UCSD-AML1 (cell line): Measurements from ENCODE around the gene LSS.
"Not testable (repeated sequence)": the region's sequence is repeated elsewhere in the genome, so short reads cannot be mapped to it uniquely, and the experiment has no call there.

Experiments
- DNase-seq: peaks from one replicate; lab custom pipeline; 2025; ENCODE audit not compliant: unreplicated experiment; lab: John Stamatoyannopoulos, UW

Gene LSS

DNA sequence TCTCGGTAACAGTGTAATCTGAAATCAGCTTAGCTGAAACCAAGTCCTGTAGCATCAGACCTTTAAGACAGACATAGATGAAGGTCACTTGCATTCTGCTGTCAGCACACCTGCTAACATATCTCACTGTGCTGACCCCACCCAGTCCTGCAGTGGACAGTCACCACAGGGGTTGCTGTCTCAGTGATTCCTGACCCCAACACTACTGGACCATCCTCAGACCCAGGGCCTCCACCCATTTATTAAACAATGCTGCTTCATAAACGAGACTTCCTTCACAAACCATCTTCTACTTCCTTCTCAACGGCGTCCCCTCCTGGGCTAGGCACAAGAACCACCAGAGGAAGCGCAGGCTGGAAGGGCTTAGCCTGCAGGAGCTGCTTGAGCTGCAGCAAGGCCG is 17.8 kb upstream of the LSS start:
- no peak for DNase-seq

DNA sequence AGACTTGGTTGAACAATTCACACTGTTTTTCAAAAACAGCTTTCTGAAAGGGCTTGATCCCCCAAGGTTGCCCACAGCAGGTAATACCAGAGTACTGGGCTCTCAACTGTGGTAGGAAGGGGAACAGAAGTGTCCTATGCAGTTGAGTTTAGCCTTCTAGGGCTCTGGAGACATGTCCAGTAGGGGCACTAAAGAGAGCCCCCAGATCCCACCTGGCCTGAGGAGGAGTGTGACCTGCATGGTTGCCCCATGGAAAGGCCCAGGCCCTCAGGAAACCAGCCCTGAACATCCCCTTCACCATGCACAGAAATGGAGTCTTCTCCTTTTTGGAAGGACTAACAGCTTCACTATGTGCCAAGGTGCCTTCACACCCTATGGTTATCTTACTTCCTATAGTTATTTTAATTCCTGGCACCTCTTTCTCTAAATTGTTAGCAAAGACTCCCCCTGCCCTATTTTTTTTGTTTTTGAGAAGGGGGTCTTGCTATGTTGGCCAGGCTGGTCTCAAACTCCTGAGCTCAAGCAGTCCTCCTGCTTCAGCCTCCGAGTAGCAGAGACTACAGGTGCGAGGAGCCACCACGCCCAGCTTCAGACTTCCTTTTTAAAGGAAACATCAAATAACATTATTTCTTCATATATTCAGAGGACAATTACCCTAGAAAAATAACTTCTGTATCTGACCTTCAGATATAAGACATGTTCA is 16.8 kb upstream of the LSS start:
- no peak for DNase-seq

DNA sequence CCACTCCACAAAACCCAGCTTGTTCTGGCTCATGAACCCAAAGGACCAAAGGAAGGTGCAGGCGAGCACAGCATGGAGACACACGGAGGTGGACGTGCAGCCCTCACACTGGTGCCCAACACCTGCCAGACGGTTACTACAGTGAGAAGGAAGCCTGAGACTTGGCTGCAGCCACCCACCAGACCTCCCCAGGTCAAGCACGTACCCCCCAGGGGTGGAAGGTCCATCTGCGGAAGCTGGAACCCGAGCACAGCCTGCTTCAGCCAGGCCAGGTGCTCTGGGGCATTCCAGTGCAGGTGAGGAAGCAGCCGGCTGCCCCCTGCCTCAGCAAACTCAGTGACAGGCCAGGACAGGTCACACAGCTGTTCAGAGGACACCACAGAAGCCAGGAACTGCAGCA is 16.0 kb upstream of the LSS start:
- DNase-seq = no peak

DNA sequence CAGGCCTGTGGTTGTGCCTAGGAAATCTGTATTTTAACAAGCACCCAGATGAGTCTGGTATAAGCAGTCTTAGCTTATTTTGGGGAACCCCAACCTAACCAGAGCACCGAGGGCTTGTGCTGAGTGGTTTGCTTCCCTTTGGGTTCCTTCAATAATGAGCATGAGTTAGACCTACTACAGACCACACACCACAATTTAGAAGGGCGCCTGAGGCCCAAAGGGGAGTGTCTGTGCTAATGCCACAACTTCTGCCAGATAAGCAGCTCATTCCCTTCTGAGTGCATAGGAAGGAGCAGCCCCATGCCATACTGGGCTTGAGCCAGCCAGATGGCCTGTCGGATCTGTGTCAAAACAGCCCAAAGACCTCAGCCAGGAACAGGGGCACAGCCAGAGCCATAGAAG is 15.4 kb upstream of the LSS start:
- no peak for DNase-seq

DNA sequence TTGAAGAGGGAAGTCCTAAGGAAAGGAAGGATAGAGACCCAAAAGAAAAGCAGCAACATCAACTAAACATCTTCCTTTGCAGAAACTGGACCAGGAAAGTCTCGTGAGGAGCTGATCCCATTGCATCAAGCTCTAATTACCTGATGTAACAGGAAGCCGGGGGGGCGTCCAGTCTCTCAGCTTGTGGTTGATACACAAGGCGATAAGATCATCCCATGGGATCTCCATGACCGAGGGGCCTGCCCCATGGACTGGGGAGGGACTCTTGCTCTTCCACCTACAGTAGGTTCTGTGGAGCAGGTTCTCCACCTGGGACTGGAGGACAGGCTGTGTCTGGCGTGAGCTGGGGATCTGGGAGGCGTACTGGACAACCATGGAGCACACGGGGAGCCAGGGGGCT is 14.8 kb upstream of the LSS start:
- DNase-seq = no peak

DNA sequence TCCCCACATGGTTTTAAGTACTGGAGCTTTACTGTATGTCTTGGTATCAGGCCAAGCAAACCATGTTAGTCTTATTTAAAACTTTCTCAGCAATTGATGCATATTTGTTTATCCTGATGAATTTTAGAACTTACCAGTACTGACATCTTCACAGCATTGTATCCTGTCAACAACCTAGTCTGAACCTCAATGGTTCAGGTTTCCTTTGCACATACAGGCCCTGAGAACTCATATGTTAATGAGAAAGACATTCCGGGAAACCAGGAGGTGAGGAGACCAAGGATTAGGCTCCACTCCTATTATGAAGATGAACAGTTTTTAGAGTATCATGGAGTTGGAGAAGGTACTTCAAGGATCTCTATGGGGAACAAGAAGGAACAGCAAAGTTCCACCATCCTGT is 13.0 kb upstream of the LSS start:
- not testable (repeated sequence) for DNase-seq

DNA sequence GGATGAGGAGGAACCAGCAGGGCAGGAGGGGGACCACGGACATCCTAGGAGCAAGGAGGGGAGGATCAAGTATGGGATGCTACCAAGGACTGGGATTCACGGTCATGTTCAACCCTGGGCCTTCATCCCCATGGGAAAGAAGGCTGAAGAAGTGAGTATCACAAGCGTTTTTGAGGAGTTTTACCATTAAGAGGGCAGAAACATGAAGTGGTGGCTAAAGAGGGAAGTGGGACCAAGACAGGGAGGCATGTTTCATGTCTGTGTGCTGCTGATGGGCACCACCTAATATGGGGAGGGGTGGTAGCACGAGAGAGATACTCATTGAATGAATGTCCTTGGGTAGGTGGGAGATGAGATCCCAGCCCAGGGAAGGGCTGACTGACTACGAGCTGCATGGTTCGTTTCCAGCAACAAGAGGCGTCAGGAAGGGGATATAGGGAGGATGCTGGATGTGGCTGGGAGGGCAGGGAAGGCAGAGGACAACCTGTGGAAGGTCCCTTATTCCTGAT is 11.3 kb upstream of the LSS start:
- DNase-seq = no peak

DNA sequence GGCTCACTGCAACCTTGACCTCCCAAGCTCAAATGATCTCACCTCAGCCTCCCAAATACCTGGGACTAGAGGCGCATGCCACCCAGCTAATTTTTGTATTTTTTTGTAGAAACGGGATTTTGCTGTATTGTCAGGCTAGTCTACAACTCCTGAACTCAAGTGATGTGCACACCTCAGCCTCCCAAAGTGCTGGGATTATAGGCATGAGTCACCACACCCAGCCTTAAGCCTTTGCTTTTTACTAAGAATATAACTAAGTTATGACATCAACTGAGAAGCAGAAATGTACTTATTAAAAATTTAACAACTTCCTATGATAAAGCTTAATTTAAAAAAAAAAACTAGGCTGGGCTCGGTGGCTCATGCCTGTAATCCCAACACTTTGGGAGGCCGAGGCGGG is 8.9 kb upstream of the LSS start:
- no peak for DNase-seq

DNA sequence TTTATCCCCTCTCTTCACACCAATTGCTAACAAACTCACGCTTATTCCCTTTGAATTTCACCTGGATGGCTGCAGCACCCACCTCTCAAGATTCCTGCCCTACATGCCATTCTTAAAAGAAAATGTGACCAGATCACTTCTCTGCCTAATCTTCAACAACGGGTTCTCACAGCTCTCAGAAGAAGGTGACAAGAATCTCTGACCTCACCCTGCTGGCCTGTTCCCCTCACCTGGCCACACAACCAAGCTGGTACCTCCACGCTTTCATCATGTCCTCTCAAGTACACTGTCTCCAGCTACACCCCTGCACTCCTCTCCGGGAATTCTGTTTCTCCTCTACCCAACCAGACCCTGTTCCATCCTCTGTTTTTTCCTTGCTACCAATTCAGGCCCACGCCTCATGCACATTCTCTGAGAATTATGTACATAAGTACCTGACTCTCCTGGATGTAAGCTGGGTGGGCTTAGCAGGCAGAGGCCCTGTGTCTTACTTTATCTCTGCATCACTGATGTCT is 5.9 kb upstream of the LSS start:
- no peak for DNase-seq

DNA sequence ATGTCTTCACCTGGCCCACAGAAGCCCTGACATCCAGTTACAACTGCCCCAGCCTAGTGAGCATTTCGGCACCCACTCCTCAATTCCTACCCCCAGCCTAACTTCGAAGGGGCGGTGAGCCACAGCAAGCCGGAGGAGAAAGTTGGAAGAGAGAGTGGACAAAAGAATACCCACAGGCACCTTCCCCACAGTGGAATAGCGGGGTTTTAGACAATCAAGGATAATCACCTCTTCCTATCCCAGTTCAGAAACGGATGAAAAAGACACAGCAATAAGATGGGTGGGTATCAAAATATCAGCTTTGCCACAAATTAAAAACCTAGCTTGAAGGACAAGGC is 1.3 kb upstream of the LSS start:
- DNase-seq = no peak

DNA sequence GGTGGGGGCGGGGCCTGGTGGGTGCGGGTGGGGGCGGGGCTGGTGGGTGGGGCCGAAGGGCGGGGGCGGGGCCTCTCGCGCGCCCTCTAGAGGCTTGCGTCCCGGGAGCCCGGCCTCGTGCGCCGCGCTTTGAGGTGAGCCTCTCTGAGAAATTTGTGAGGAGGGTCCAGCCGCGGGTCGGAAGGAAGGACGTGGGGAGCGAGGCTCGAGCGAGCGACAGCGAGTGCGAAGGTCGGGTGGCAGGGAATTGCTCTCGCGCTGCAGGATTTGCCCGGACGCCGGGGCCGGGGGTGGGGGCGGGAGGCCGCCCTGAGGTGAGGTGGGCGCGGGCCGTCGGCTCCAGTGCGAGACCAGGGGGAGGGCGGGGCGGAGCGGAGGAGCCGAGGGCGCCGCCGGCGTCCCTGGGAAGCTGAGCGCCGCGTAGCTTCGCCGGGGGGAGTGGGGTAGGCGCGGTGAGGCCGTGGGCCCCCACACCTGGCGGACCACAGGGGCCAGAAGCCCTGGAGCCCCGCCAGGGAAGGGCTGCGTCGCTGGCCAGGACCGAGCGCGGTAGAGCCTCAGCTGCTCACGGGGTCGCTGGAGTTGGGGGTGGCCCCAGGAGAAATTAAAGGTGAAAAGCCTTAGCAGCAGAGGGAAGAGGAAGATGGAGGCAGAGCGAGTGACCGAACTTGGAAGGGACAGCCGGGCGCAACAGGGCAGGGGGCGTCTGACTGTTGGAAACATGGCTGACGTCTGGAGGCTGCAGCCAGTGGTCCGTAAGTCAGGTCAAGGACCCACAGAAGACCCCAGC is 754 bp upstream of the LSS start:
- DNase-seq = no peak

DNA sequence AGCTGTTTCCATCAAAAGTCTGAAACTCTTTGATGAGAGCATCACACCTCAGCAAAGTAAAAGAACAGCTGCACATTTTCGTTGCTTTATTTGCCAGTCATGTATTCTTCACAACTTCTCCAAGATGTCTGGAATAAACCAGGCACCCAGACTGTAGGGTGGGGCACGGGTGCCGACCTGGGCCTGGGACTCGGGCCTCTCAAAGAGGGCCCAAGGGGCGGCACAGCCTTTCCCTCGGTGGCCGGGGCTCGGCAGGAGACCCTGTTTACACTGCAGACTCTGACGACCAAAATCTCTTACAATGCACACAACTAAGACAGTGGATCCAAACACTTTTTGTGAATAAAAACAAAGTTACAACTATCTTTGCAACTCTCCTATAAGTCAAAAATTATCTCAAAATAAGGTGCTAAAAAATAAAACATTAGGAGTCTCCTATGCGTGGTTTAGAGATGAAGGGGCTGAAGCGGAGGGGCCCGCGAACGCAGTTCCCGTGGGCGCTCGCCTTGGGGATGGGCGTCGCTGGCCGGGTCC is 696 bp downstream of the LSS start:
- DNase-seq = no peak

DNA sequence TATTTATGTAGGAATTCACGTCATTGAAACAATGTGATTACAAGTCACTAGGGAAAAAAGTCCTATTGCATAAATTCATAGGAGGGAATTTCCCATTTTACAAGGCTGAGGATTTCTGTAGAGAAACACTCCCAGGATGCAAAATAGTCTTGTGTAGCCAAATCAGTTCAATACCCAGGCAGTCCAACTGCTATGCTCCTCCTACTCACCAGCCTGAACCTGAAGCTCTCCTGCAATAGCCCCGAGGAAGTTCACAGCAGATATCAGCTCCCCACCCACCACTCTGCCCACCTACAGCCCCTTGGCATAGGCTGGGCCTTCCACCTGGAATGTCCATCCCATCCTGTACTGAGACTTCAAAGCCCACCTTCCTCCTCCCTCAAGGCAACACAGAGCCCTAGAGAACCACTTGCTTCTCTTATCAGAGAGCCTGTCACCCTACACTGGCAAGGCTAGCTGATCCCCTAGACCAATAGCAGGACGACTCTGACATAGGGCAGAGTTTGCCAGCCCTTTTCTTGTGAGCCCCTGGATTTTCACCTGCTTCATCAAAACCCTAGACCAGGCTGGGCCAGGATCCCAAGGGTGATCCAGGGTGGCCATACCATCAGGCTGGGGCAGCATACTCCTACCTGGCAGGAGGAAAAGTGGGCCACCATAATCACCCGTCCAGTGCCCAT is 1.5 kb downstream of the LSS start:
- DNase-seq = no peak

DNA sequence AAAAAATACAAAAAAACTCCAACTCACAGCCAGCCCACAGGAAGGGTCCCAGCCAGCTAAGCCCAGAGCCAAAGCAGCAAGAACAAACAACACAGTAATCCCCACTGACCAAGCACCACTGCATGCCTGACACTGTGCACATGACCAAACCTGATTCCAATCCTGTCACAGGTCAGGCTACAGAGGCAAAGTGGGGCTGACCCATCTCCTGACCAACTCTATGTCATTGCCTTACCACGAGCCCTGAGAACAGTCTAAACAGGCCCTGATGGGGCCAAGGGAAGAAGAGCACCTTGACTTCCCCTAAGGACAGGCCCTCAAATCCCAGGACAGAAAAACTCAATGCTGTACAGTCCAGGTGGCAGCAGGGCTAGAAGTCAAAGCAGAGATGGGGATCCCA is 2.4 kb downstream of the LSS start:
- DNase-seq = no peak

DNA sequence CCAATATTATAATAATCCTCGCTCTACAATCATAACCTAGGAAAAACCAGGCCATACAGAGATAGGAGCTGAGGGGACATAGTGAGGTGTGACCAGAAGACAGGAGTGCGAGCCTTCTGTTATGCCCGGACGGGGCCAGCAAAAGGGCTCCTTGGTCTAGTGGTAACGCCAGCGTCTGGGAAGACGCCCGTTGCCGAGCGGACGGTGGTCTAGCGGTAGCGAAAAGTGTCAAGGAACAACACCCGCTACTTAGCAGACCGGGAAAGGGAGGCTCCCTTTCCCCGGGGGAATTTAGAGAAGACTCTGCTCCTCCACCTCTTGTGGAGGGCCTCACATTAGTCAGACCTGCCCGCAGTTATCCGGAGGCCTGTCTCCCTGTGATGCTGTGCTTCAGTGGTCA is 4.9 kb downstream of the LSS start:
- DNase-seq = not testable (repeated sequence)

DNA sequence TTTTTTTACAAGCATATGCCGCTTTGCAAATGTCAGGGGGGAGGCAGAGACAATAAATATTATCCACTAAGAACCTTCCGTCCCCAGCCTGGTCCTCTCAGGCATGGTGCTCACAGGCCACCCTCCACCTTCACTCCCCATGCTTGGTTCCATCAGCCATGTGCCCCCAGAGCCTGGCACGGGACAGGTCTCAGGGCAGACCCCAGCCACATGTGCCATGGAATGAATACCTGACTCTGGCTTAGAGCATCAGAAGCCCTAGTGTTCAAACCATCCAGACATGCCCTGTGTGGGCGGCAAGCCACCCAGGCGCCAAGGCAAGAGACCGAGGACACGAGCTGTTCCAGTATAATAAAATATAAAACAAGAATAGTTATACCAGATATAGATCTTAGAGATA is 5.4 kb downstream of the LSS start:
- DNase-seq = no peak

DNA sequence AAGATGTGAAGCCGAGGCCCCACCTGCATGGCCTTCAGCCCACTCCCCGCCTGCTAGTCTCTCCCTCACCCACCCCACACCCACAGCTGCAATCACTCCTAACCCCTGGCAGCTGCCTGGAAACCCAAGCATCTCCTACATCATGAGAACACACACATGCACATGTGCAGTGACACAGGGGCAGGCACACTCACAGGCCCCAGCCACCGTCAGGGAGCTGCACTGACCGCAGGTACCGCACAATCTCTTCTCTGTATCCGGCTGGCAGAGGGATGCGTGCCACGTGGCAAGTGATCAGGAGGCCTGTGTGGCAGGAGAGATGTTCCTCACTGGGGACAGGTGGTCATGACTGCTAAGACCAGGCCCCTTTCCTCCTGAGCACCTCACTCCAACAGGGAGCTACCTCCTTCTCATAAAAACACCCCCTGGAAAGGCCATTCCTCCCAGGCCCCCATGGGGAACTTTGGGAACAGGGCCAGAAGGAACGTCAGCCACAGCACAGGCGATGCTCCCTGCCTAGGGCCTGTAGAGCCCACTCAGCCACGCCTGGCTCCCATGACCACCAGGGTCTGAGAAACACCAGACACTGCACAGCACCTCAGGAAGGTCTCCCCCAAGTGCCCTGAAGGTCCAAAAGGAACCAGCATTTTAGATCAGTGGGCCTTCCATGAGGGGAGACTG is 6.0 kb downstream of the LSS start:
- no peak for DNase-seq

DNA sequence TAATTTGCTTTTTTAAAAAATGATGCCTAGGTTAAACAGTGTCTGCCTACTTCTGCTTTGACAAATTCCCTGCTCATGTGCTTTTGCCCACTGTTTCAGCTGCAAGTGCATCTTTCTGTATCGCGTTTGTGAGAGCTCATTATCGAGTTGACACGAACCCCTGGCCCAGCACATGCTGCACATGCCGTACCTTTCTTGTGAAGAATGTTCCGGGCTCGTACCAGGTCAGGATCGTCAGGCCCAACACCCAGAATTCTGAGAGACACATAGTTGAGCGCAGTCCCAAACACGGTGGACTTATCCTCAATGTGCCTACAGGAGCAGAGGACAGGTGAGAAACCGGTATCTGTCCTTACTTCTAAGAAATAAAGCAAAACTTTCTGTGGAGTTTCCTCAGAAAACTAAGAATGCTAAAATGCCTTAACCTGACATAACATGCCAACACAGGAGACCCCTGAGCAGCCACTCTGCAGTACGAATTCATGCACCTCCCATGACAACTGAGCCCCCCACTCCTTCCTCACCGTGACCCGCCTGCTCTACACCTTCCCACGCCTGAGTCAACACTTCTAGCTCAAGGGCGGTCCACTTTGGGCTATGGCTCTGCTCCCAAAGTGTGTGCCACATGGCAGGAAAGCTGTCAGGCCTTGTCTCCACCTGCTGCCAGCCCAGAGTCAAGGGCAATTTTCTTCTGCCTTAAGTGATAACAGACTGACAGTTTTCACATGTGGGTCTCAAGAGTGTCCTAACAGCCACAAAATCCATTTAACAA is 6.7 kb downstream of the LSS start:
- no peak for DNase-seq

DNA sequence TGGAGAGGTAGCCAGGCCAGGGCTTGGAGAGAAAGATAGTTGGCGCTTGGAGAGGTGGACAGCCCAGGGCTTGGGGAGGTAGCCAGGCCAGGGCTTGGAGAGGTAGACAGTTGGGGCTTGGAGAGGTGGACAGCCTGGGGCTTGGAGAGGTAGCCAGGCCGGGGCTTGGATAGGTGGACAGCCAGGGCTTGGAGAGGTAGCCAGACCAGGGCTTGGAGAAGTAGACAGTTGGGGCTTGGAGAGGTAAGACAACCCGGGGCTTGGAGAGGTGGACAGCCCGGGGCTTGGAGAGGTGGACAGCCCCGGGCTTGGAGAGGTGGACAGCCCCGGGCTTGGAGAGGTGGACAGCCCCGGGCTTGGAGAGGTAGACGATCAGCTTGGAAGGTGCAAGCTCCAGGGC is 7.7 kb downstream of the LSS start:
- no peak for DNase-seq

DNA sequence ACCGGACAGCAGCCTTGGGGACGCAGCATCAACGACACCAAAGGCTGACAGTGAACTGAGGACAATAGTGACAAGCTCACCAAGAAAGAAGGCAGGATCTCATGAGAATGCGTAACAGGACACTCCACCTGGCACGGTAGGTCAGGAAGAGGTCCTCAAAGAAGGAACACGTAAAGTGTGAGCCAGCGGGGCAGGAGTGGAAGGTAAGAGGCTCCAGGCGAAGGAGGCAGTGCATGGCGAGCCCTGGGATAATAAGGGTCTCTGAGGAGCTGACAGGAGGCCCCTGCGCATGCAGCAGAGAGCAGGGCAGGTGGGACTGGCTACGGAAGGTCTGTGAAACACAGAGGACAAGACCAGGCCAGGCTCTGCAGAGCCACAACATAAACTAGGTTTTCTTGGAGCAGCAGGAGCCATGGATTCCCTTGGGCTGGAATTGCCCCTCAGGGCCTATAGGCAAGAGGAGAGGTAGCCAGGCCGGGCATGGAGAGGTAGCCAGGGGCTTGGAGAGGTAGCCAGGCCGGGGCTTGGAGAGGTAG is 8.2 kb downstream of the LSS start:
- no peak for DNase-seq
